ENCODE data around the gene UCK2. TPM values are rescaled to one million over a fixed set of nuclear protein-coding genes. Genes with fewer than 3 reads are reported as not detected.

The UCK2 gene
- total RNA-seq, 1 experiment from 2014 or later = 88.4 TPM

DNA sequence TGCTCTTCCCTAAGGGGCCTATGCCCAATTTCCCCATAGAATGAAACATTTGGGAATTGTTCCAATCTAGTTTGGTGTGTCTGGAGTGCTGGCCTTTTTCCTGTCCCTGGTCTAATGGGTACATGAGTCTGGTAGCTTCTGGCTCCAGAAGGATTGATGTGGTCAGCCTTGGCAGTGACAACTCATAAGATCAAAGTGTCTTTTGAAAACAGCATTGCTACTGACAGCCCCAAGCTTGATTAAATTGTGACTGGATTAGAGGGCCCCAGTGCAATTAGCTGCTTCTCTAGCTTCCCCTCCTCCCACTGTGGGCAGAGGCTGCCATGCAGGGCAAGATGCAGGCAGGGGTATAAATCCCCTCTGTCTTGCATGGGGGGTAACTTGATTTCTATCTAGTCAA lies 130.9 kb downstream of the UCK2 start:
- no peak overlapping the region for H3K9ac ChIP-seq (ENCODE audit: low read length)
- TF ChIP-seq EZH2phosphoT487 (IDR thresholded peaks at IDR 0.05; ENCODE audit: borderline replicate concordance) (no peak), CEBPB (IDR thresholded peaks at IDR 0.05; ENCODE audit: low read depth) (no peak), JUND (IDR thresholded peaks at IDR 0.05) (no peak), POLR2AphosphoS5 (IDR thresholded peaks at IDR 0.05; ENCODE audit: low read depth, low read length) (no peak), FOSL1 (IDR thresholded peaks at IDR 0.05; ENCODE audit: low read depth) (no peak), TCF7L2 (IDR thresholded peaks at IDR 0.05; ENCODE audit: borderline replicate concordance, extremely low read depth, insufficient read depth, insufficient read length) (no peak), ELF1 (IDR thresholded peaks at IDR 0.05; ENCODE audit: borderline replicate concordance, low read depth) (no peak), CBX3 (IDR thresholded peaks at IDR 0.05; ENCODE audit: low read depth) (no peak), RAD21 (IDR thresholded peaks at IDR 0.05; ENCODE audit: low read depth) (no peak), EGR1 (IDR thresholded peaks at IDR 0.05; ENCODE audit: low read depth) (no peak), SRF (IDR thresholded peaks at IDR 0.05; ENCODE audit: low read depth) (no peak)
- TF ChIP-seq, protein P1, sequence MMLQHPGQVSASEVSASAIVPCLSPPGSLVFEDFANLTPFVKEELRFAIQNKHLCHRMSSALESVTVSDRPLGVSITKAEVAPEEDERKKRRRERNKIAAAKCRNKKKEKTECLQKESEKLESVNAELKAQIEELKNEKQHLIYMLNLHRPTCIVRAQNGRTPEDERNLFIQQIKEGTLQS (IDR thresholded peaks at IDR 0.05) = no peak
- TF ChIP-seq, protein P2, sequence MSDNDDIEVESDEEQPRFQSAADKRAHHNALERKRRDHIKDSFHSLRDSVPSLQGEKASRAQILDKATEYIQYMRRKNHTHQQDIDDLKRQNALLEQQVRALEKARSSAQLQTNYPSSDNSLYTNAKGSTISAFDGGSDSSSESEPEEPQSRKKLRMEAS (IDR thresholded peaks at IDR 0.05) = no peak
- TF ChIP-seq, protein P3, sequence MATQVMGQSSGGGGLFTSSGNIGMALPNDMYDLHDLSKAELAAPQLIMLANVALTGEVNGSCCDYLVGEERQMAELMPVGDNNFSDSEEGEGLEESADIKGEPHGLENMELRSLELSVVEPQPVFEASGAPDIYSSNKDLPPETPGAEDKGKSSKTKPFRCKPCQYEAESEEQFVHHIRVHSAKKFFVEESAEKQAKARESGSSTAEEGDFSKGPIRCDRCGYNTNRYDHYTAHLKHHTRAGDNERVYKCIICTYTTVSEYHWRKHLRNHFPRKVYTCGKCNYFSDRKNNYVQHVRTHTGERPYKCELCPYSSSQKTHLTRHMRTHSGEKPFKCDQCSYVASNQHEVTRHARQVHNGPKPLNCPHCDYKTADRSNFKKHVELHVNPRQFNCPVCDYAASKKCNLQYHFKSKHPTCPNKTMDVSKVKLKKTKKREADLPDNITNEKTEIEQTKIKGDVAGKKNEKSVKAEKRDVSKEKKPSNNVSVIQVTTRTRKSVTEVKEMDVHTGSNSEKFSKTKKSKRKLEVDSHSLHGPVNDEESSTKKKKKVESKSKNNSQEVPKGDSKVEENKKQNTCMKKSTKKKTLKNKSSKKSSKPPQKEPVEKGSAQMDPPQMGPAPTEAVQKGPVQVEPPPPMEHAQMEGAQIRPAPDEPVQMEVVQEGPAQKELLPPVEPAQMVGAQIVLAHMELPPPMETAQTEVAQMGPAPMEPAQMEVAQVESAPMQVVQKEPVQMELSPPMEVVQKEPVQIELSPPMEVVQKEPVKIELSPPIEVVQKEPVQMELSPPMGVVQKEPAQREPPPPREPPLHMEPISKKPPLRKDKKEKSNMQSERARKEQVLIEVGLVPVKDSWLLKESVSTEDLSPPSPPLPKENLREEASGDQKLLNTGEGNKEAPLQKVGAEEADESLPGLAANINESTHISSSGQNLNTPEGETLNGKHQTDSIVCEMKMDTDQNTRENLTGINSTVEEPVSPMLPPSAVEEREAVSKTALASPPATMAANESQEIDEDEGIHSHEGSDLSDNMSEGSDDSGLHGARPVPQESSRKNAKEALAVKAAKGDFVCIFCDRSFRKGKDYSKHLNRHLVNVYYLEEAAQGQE (IDR thresholded peaks at IDR 0.05; ENCODE audit: low read depth) = no peak
- H3K4me2 ChIP-seq (ENCODE audit: low read length) = no peak overlapping the region
- no peaks in the 10 kb centered on the region for H3K4me1 ChIP-seq (ENCODE audit: control insufficient read depth in 1 of 2, insufficient read depth in 2 of 2, low read length in 2 of 2)
- H3K27ac ChIP-seq (ENCODE audit: low read depth, low read length) = no peak overlapping the region
- no peak overlapping the region for H2AFZ ChIP-seq (ENCODE audit: low read depth, low read length, poor library complexity, severe bottlenecking)
- intact Hi-C loops (cut with micrococcal nuclease) = no loop called here
- ATAC-seq (no peak), DNase-seq (ENCODE audit: low read depth, low spot score) (no peak)
- no peaks in the 10 kb centered on the region for H3K36me3 ChIP-seq (ENCODE audit: control insufficient read depth in 1 of 2, insufficient read depth in 2 of 2, low read length in 2 of 2)
- H3K4me3 ChIP-seq (replicated peaks in 1 of 2; ENCODE audit: low read depth in 1 of 2, low read length in 2 of 2) = no peak overlapping the region
- ChIA-PET RAD21 (ENCODE audit: low non-redundant PET in 1 of 2, low total read pairs in 2 of 2, uncharacterized antibody in 2 of 2, unreplicated experiment in 2 of 2) (no interaction called here), CTCF (no interaction called here), POLR2A (no interaction called here)
- no TSS peak for BruUV-seq (replicated peaks)
- no peaks in the 10 kb centered on the region for H3K79me2 ChIP-seq (ENCODE audit: insufficient read depth, low read length)
- H3K9me2 ChIP-seq (ENCODE audit: insufficient read depth) = no peaks in the 10 kb centered on the region
- peaks cover 35% of the 10 kb centered on the region for H3K27me3 ChIP-seq (ENCODE audit: insufficient read depth, low read length)
- H3K9me3 ChIP-seq (ENCODE audit: control insufficient read depth in 1 of 2, insufficient read depth in 1 of 2, low read depth in 1 of 2, low read length in 2 of 2) = no peaks in the 10 kb centered on the region
- no peaks in the 10 kb centered on the region for H4K20me1 ChIP-seq (ENCODE audit: insufficient read depth)

All from HCT116 (cell line).